ENCODE data around the gene TRIM45. TPM values are rescaled to one million over a fixed set of nuclear protein-coding genes. Genes with fewer than 3 reads are reported as not detected.
A peak's percentile ranks its signal among the peaks of the same experiment; 100 is the strongest.
"Not testable (repeated sequence)": the region's sequence is repeated elsewhere in the genome, so short reads cannot be mapped to it uniquely, and the experiment has no call there.

Gene TRIM45
- total RNA-seq, 1 donor from 2014 or later: 13.3 TPM

- ATAC-seq (no peak), DNase-seq (ENCODE audit: missing footprints) (no peak)
- intact Hi-C loops (cut with DNase I): no loop called here
These were observed 10.8 kb downstream of the TRIM45 start for GRCh38 chr1:117110774-117111173.

- ATAC-seq: no peak
- intact Hi-C loops (cut with DNase I): no loop called here
These were observed 14.2 kb downstream of the TRIM45 start for GRCh38 chr1:117107364-117107763.

GRCh38 chr1:117106478-117106877 lies 15.1 kb downstream of the TRIM45 start:
- intact Hi-C loops (cut with DNase I): no loop called here
- ATAC-seq (no peak), DNase-seq (ENCODE audit: missing footprints) (no peak)

More at GRCh38 chr1:117107364-117107763, 14.2 kb downstream of the TRIM45 start:
- no peak for DNase-seq (ENCODE audit: missing footprints)

DNA sequence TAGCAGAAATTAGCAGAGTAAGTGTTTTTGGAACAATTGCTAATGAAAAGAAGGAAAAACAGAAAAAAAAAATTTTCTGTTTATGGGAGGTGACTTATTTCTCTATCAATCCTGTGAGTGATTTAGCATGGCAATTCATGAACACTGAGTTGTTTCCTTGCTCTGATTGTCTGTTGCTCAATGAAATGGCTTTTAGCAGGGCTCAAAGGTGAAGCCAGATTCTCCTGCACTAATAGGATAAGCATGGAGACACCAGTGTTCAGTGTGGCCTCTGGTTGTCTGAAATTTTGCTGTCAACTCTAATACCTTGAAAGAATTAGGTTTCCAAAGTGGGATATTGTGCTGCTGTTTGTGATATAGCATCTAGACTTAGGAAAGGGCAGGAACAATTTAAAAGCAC lies 15.8 kb downstream of the TRIM45 start:
- no peak for DNase-seq (ENCODE audit: missing footprints)
- ATAC-seq: no peak
- intact Hi-C loops (cut with DNase I): no loop called here

DNA sequence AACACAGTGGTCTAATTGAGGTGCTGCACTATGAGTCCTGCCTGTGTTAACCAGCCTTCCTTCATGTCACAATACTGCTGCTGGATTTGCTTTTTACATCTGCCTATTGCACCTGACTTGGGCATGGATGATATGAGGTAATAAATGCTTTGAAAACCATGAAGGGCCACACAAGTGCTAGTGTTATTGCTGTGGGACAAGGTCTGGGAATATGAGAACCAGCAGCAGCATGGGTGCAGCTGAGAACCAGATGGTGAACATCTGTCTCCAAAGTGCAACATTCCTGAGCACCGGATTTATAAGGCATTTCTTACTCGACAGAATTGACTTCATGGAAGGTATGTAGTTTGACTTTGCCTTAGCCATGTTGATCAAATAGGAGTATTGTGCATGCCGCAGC lies 16.6 kb downstream of the TRIM45 start:
- no peak for ATAC-seq
- intact Hi-C loops (cut with DNase I): no loop called here
- DNase-seq (ENCODE audit: missing footprints): no peak

DNA sequence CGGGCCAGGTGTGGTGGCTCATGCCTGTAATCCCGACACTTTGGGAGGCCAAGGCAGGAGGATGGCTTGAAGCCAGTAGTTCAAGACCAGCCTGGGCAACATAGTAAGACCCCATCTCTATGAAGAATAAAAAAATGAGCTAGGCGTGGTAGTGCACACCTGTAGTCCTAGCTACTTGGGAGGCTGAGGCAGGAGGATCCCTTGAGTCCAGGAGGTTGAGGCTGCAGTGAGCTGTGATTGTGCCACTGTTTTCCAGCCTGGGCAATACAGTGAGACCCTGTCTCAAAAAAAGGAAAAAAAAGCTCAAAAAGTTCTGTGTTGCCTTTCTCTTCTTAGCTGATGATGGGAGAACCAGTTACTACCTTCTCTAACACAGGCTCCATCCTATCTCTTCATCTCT lies 19.7 kb downstream of the TRIM45 start:
- DNase-seq (ENCODE audit: missing footprints); intact Hi-C loops (cut with DNase I); ATAC-seq: not testable (repeated sequence)

DNA sequence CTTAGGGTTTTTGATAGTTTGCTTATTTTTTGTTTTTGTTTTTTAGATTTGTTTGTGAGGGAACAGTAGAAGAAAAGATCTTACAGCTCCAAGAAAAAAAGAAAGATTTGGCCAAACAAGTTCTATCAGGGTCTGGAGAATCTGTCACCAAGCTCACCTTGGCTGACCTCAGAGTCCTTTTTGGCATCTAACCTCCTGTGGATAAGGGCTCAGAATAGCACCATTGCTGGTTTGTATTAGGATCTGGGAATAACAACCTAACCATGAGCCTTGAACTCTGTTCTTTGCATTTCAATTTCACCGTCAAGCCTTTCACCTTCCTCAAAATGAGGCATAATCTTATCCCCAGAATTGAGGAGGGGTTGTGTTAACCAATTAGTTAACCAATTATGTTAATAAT lies 20.2 kb downstream of the TRIM45 start:
- ATAC-seq (peak; percentile 67), DNase-seq (ENCODE audit: missing footprints) (no peak)
- intact Hi-C loops (cut with DNase I): no loop called here

DNA sequence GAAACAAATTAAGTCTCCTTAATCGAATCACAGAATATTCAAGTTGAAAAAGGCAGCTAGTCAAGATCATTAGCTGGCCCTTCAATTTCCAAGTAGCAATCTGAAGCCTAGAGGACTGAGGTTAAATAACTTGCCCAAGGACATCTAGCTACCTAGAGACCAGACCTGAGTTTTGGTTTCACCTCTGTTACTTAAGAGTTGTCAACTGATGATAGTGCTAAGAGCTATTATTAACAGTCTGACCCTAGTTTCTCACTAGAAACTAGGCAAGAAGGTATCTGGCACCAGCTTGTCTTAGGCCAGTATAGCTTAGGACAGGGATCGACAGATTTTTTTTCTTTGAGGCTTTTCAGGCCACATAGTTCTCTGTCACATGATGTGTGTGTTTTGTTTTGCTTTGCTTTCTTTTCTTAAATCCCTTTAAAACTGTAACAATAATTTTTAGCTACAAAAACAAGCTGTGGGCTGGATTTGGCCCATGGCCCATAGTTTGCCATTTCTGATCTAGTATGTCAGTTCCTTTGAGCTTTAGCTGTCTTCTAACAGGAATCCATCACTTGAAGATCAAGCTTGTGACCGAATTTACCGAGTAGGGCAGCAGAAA lies 23.2 kb downstream of the TRIM45 start:
- intact Hi-C loops (cut with DNase I): no loop called here
- peak; percentile 32 for ATAC-seq
- DNase-seq (ENCODE audit: missing footprints): no peak

GRCh38 chr1:117097443-117097842 lies 24.1 kb downstream of the TRIM45 start:
- no peak for DNase-seq (ENCODE audit: missing footprints)
- intact Hi-C loops (cut with DNase I): no loop called here
- no peak for ATAC-seq

DNA sequence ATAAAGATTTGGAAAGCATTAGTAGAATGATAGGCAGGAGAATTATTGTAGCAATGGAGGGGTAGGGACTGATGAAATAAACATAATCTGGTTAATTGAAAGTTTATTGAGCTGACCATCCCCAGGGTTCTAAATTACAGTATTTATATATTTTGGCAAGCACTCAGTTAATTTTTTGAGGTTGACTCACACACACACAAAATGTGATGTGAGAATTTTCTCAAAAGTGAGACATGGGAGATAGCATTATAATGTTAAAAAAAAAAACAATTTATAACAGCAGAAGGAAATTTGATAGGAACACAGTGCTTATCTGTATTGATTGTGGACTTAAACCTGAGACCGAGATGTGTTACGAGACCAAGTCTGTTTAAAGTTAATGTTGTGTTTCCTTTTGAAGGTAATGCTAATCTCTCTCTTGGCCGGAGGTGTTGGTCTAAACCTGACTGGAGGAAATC lies 24.6 kb downstream of the TRIM45 start:
- intact Hi-C loops (cut with DNase I): no loop called here
- DNase-seq (ENCODE audit: missing footprints): no peak

GRCh38 chr1:117094841-117095604 lies 26.5 kb downstream of the TRIM45 start:
- intact Hi-C loops (cut with DNase I): no loop called here
- ATAC-seq (no peak), DNase-seq (ENCODE audit: missing footprints) (no peak)

More for the DNA sequence above, 24.6 kb downstream of the TRIM45 start:
- ATAC-seq: no peak

GRCh38 chr1:117093870-117094621 lies 27.5 kb downstream of the TRIM45 start:
- intact Hi-C loops (cut with DNase I): no loop called here
- DNase-seq (ENCODE audit: missing footprints) (no peak), ATAC-seq (no peak)

- ATAC-seq (peak; percentile 79), DNase-seq (ENCODE audit: missing footprints) (no peak)
- intact Hi-C loops (cut with DNase I): no loop called here
These were observed 28.4 kb downstream of the TRIM45 start for GRCh38 chr1:117093091-117093534.

GRCh38 chr1:117092594-117092993 lies 29.0 kb downstream of the TRIM45 start:
- intact Hi-C loops (cut with DNase I): no loop called here
- ATAC-seq: peak; percentile 9
- no peak for DNase-seq (ENCODE audit: missing footprints)

DNA sequence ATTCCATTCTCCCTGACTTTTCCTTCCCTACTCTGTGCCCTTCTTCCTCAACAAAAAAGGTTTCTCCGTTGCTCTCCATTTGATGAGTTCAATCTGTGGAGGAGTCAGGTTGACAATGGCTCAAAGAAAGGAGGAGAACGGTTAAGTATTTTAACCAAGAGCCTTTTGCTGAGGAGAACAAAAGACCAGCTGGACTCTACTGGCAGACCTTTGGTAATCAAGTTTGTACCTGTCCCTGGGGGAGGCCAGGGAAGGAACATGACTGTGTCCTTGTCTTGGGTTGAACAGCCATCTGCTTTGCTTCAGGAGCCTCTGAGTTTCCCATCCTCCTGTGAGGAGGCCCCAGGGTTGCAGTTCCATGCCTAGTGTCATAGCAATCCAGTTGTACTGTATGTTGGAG lies 31.6 kb downstream of the TRIM45 start:
- intact Hi-C loops (cut with DNase I): no loop called here
- ATAC-seq: no peak
- DNase-seq (ENCODE audit: missing footprints): no peak

- DNase-seq (ENCODE audit: missing footprints) (no peak), ATAC-seq (no peak)
- intact Hi-C loops (cut with DNase I): no loop called here
These were observed 33.9 kb downstream of the TRIM45 start for GRCh38 chr1:117087686-117088085.

DNA sequence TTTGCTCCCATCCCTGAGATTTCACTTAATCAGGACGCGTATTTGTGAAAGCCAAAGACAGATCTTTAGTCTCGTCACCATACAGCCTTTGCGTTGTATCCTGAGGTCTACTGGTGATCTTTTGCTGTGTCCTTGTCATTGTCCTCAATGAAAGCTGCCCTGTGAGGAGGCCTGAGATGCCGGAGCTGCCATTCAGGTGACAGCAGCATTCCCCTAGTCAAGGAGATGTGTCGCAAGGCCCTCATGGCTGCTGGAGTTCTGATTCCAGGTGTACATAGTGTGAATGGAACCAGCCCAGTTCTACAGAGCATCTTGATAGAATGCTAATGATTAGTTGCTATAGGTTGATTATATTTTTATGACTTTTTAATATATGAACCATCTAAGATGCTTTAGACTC lies 37.3 kb downstream of the TRIM45 start:
- ATAC-seq (no peak), DNase-seq (ENCODE audit: missing footprints) (no peak)
- intact Hi-C loops (cut with DNase I): no loop called here

DNA sequence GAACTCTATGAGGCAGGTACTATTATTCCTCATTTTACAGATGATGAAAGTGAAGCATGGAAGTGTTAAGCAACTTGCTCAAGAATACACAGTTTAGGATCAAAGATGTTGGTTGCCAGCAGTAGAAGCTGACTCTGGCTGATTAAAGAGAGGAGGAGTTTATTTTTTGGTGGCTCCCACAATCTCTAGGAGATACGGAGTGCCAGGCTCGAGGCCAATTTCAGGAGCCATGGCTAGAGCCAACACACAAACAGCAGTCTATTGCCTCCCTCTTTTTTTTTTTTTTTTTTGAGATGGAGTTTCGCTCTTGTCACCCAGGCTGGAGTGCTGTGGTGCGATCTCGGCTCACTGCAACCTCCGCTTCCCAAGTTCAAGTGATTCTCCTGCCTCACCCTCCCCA lies 41.8 kb downstream of the TRIM45 start:
- ATAC-seq: no peak
- DNase-seq (ENCODE audit: missing footprints): no peak
- intact Hi-C loops (cut with DNase I): no loop called here

- DNase-seq (ENCODE audit: missing footprints) (no peak), ATAC-seq (no peak)
- intact Hi-C loops (cut with DNase I): no loop called here
These were observed 44.3 kb downstream of the TRIM45 start for GRCh38 chr1:117077267-117077666.

GRCh38 chr1:117076648-117077047 lies 44.9 kb downstream of the TRIM45 start:
- intact Hi-C loops (cut with DNase I): no loop called here
- DNase-seq (ENCODE audit: missing footprints) (no peak), ATAC-seq (no peak)
